GM18519 (cell line): Measurements from ENCODE around the gene IFNW1.
A peak's percentile ranks its signal among the peaks of the same experiment; 100 is the strongest.
"Not testable (repeated sequence)": the region's sequence is repeated elsewhere in the genome, so short reads cannot be mapped to it uniquely, and the experiment has no call there.

Experiments used
- ATAC-seq: cut with Tn5 transposase; IDR thresholded peaks from one replicate; pipeline ENCODE4 v1.9.1; 2021; ENCODE audit warnings: mild to moderate bottlenecking, moderate library complexity; ENCODE audit not compliant: unreplicated experiment, low FRiP score

The IFNW1 gene

DNA sequence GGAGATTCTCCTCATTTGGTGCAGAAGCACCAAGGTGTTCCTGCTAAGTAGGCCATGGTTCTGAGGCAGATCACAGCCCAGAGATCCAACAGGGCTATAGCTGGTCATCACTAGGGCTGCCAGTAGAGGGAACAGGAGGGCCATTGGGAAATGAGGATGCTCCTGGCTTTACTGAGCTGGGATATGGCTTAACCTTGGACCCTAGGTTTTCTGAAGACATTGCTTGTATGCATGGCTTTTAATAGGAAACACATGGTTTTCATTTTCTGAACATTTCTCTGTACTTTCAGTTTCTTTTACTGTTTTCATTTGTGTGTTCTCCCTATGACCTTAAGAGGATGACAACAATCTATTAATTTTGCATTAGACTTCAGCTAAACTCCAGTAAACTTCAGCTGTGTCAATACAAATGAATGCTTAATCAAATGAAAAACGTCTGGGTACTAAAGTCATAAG, at the start of gene IFNW1:
IFNW1 (minus strand) TSS at position 406 of the 456 bp plus-strand sequence; CDS start at position 144, 262 bp downstream.
- peak; percentile 63 for ATAC-seq

DNA sequence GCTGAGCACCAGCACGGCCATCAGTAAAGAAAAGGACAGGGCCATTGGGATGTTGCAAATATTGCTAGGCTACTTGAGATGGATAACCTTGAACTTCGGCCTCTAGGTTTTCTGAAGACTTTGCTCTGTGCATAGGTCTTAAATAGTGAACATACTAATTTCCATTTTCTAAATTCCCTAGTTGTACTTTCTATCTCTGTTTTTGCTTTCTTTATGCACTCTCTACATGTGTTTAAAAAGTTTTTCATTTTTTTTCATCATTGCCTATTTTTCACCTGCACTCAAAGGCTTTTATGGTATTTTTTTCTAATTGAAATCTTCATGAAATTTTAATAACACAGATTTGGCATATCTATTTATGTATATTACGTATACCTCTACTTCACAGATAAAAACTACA, 45.9 kb upstream of the IFNW1 start, which contains the start of gene IFNA4:
IFNA4 (minus strand) TSS at position 101 of the 400 bp plus-strand sequence; CDS start at position 45, 56 bp downstream.
- ATAC-seq: not testable (repeated sequence)

DNA sequence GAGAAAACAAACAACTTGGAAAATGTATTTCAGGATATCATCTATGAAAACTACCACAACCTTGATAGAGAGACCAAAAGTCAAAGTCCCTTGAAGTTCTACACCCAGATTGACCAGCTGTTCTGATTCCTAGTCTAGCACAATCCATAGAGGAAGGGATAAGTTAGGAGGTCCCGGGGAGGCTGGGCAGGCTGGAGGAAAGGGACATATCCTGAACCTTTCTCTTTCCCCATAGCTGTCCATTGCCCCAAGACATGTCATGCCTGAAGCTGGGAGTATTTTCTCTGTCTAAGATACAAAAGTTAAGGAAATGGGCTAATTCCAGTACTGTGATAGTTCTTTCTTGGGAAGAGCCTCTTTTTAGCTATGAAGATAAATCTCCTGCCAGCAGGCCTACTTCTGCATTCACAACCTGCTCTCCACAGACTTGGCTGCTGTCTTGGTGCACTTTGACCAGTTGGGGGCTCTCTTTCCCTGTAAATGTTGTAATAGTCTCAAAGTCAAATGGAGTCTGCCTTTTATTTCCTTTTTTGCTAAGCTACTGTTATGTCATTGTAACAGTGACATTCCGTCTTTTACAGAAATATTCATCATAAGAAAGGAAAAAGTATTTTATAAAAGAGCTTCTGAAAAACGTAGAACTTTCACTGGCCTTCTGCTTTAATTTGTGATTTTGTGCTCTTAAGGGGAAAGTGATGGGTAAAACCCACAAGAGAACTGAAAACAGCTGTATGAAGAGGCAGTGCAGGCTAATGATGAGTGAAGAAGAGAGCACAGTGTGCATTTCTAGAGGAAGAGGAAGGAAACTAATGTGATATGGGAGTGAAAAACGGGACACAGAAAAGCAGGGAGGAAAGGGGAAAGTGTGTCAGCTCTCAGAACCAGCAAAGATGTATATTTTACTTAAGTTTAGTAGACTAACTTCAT, 41.4 kb upstream of the IFNW1 start:
- peak; percentile 94 for ATAC-seq

DNA sequence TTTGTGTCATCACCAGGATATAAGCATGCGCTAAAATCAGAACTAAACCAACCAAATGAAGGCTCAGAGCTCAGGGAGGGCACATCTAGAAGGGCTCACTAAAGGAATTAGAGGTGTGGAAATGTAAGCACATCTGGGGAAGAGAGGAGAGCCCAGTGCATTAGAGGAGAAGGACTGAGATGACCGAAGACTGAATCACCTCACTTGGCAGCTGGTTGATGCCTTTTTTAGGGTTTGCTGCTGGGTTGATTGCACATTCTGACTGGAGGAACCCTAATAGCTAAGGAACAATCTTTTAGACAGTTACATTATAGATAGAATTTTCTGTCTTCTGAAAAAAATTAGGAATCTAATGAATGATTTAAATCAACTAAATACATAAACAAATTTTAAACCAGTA, 33.0 kb upstream of the IFNW1 start:
- ATAC-seq: no peak

DNA sequence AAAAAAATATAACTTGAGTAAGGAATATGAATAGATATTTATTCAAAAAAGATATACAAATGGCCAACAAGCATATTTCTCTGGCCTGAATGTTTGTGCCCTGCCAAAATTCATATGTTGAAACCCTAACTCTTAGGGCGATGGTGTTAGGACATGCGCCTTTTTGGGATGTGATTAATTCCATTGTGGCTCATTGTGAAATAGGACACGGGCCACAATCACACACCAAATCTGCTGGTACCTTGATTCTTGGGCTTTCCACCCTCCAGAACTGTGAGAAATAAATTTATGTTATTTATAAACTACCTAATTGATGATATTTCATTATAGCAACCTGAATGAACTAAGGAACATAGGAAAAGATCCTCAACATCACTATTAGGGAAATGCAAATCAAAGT, 30.5 kb upstream of the IFNW1 start:
- no peak for ATAC-seq

DNA sequence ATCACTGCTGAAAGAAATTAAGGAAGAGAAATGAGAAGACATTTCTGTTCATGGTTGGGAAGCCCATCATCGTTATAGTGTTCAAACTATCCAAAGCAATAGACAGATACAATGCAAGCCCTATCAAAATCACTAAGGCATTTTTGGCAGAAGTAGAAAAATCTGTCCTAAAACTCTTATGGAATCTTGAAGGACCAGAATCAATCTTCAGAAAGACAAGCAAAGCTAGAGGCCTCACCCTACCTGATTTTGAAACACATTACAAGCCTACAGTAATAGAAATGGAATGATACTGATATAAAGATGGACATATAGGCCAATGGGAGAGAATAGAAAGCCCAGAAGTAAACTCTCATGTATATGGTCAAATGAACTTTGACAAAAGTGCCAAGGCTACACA, 29.7 kb upstream of the IFNW1 start:
- ATAC-seq: no peak

DNA sequence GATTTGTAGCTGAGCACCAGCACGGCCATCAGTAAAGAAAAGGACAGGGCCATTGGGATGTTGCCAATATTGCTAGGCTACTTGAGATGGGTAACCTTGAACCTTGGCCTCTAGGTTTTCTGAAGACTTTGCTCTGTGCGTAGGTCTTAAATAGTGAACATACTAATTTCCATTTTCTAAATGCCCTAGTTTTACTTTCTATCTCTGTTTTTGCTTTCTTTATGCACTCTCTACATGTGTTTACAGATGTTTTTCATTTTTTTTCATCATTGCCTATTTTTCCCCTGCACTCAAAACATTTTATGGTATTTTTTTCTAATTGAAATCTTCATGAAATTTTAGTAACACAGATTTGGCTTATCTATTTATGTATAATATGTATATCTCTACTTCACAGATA, 24.9 kb upstream of the IFNW1 start, which contains the start of gene IFNA21:
IFNA21 (minus strand) TSS at position 101 of the 400 bp plus-strand sequence; CDS start at position 53, 48 bp downstream.
- not testable (repeated sequence) for ATAC-seq

DNA sequence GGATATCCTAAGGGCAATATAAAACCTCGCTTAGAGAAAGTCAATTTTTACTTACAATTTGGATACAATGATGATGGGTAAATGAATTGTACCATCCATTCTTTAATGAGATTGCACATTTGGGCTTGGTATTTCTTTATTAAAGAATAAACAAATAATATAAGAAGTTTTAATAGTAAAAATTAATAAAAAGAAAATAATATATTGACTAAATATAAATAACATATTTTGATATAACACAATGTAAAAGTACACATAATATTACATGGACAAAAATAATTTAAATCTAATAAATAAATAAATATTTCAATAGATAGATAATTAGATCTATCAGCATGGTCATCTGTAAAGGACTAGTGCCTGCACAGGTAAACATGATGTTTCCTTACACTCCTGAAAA, 23.9 kb upstream of the IFNW1 start:
- no peak for ATAC-seq

DNA sequence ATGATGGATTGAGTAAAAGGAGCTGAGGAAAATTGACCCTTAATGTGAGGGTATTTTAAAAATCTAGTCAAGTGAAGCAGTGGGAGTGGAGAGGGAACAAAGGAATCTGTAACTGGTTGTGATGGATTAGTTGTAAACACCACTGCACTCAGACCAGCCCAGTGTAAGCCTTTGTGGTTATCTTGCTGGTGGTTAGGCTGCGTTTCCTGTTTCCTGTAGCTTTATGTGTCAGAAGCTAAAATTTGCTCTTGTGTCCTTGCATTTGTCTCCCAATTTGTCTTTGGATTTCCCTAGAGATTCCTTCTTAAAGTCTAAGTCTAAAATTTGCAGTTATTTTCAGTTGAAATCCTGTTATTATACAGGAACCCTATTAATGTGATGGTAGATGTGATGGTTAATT, 18.5 kb upstream of the IFNW1 start:
- peak; percentile 94 for ATAC-seq

DNA sequence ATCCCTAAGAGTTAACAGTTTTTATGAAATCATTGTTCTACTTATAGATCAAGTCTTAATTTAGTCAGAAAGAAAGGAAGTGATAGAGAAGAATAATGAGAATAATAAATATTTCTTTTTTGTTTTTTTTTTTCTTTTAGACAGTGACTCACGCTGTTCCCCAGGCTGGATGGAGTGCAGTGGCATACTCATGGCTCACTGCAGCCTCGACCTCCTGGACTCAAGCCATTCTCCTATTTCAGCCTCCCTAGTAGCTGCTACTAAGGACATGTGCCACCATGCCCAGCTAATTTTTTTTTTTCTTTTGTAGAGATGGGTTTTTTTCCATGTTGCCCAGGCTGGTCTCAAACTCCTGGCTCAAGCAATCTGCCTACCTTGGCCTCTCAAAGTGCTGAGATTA, 13.9 kb upstream of the IFNW1 start:
- ATAC-seq: no peak

DNA sequence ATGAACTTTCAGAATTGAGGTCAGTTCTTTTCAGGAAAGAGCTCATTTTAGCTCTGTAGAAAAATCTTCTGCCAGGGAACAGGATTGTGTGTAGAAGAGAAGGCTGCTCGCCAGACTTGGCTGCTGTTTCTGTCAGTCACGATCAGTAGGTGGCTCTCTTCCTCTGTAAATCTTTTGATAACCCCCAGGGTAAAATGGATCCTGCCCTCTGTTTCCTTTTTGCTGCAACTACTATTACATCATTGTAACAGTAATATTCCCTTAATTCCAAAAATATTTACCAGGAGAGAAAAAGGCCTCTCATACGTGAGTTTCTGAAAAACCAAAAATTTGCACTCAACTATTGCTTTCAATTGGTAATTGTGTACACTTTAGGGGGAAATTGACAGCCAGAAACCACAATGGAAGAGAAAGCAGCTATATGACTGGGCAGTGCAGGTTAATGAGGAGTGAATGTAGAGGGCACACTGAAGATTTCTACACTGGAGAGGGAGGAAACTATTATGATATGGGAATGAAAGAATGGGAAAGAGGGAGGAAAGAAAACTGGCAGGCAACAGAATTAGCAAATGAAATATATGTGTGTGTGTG, 12.5 kb upstream of the IFNW1 start:
- peak; percentile 75 for ATAC-seq

DNA sequence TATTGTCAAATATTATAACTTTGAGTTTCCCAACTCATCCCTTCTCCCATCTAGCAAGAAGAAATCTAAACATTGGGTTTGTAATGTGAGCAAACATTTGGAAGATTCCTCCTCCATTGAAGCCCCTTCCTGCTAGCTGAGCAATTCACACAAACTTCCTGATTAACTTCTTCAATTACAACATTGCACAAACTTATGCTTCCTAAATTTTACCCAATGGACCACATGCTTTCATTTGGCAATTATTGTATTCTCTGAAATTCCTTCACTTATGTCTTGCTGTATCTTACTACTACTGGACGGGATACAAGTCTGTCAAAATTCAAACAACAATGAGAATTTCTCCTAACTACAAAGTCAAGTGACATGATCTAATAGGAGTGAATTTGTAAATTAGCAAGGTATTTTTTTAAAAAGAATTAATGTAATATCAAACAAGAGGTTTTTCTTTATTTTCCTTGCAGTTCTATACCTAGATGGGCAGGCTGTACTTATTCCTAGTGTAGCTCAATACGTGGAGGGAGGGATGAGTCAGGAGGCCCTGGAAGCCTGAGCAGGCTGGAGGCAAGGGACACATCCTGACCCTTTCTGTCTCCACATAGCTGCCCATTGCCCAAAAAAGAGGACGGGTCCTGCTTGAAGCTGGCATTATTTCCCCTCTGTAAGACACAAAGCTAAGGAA, 11.8 kb upstream of the IFNW1 start:
- ATAC-seq: peak; percentile 17

DNA sequence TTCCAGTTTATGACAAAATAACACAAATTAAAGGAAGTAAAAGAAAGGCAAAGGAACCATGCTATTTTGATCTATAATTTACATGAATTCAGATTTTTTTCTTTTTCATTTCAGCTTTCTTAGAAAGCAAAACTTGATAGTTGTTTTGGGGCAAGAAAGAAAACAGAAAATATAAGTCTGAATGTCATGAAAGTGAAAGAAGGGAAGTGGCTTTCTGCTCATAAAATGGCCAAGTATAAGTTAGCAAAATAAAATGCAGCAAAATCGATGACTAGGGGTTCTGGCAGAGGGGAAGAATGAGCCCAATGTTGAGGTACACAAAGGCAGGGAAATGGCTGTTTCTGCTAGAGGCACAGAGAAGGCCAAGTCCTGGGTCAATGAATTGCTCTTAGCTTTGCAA, 3.0 kb upstream of the IFNW1 start:
- ATAC-seq: peak; percentile 66

DNA sequence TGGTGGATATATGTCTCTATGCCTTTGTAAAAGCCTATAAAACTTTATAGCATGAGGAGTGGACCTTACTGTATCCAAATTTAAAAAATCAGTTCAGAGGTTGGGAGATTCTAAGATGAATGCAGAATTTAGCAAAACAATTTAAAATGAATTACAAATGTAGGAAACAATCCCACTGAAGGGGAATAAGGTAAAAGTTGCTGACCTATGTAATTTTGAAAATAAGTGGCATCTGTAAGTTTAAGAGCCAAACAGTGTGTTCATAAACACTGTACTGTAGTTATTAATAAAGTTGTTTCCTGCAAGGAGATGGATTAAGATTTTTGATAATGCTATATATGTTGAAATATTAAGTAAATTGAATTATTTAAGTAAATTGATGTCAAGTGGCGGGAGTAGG, 4.6 kb downstream of the IFNW1 start:
- ATAC-seq: no peak

DNA sequence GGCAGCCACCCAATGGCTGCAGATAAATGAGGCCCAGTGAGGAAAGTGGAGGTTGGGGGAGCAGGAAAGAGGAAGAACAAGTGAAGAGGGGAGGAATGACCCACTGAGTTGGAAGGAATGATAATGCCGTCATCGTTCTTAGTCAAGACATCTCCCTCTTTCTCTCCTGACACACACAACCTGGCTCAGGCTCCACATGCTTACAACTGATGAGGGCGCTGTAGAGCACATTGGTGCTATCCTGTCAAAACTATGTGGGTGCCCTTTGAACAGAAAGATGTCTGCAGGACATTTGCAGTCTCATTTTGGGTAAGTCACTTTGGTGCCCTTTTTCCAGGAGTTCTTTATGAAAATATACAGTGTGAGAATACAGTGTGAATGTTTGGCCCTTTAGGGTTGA, 5.9 kb downstream of the IFNW1 start:
- no peak for ATAC-seq

DNA sequence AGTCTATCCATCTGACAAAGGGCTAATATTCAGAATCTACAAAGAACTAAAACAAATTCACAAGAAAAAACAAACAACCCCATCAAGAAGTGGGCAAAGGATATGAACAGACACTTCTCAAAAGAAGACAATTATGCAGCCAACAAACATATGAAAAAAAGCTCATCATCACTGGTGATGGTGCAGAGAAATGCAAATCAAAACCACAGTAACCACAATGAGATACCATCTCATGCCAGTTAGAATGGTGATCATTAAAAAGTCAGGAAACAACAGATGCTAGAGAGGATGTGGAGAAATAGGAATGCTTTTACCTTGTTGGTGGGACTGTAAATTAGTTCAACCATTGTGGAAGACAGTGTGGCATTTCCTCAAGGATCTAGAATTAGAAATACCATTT, 13.4 kb downstream of the IFNW1 start:
- not testable (repeated sequence) for ATAC-seq

DNA sequence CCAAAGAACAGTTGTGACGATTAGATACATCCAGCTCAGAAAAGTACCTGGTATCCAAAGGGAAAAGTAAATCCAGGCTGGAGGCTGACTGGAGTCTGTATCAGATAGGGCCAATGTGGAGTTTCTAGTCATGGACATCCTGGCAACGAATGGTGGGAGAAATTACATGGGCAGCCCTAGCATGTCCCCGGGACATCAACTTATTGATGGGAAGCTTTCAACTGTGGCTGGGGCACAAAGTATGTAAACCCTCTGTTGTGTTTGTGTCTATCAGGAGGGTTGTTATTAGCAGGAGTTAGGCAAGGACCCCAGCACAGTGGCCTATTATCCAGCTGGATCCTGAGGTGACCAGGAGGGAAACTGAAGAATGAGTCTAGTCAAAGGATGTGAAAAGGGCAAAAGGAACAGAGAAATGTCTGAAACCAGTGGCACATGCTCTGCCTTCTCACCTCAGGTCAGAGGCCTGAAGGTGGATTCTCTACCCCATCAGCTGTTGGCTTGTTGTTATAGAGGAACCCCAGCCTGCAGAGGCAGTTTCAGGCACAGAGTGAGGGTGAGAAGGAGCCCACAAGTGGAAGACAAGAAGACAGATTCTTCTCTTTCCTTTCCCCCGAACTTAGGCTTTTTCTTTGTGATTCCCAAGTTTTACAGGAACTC, 19.9 kb downstream of the IFNW1 start:
- peak; percentile 54 for ATAC-seq

DNA sequence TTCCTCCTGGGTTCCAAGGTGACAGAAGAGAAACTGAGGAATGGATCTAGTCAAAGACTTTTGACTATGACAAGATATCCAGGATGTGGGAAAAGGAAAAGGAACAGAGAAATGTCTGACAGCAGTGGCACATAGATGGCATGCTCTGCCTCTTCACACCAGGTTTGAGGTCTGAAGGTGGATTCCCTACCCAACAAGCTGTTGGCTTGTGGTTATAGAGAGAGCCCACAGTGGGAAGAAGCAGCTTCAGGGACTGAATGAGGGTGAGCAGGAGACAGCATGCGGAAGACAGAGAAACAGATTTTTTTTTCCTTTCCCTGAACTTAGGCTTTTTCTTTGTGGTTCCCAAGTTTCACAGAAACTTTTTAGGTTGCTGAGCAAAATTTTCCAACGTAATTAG, 20.6 kb downstream of the IFNW1 start:
- no peak for ATAC-seq

DNA sequence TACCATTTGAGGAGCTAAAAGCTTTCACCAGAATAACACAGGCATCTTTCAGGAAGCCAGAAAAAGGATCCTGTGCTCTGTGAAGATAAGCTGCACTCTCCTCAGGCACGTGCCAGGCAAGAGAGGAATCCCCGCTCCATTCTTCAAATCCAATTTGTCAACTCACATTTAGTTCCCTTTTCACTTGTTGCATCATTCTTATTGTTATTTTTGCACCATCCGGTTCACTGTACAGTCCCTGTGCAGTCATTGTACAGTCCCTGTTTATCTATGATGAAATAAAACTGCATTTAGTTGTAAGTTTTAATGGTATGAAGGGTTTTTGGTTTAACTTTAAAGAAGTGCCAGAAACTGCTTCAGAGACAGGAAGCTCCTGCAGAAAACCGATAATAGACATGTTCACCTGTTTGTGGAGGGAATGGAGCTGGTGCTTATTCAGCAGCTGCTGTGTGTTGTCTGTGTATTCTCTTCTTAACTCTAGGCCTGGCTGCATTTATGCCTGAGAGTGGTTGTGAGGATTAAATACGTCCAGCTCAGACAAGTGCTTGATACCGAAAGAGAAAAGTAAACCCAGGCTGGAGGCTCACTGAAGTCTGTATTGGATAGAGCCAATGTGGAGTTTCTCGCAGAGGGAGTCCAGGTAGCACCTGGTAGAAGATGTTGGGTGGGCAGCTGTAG, 22.4 kb downstream of the IFNW1 start:
- peak; percentile 33 for ATAC-seq

DNA sequence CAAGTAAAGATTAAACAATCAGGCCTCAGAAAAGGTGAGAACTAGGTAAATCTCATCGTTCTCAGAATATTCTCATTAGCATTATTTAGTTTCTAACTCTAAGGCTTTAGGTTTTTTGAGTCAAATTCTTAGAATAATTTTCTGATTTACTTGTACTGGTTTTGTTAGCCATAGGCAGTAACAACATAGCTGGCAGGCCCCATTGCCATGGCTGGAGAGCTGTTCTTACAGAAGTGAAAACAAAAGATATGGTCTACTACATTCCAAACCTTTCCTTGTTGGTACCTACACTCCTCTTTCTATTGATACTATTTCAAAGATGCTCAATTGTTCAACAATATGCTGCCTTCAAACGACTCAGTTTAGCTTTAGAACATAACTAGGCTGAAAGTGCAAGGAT, 27.3 kb downstream of the IFNW1 start:
- ATAC-seq: no peak
